Measurements from ENCODE around the gene FABP7. TPM values are rescaled to one million over a fixed set of nuclear protein-coding genes. Genes with fewer than 3 reads are reported as not detected.

The FABP7 gene
- total and polyA plus RNA-seq, 2 experiments from 2014 or later, result 6.6 to 15.7 TPM

GRCh38 chr6:122791310-122791679 is 11.8 kb downstream of the FABP7 start (continued):
- TF ChIP-seq ZNF462 (CRISPR knock-in tag; IDR thresholded peaks at IDR 0.05) (no peak), ZNF114 (CRISPR knock-in tag; IDR thresholded peaks at IDR 0.05) (no peak), ZNF331 (CRISPR knock-in tag; IDR thresholded peaks at IDR 0.05; ENCODE audit: low read depth) (no peak), EZH2phosphoT487 (IDR thresholded peaks at IDR 0.05; ENCODE audit: unreplicated experiment) (no peak), NANOG (IDR thresholded peaks at IDR 0.05; ENCODE audit: borderline replicate concordance) (no peak), REST (IDR thresholded peaks at IDR 0.05; ENCODE audit: unreplicated experiment) (no peak), EZH2 (IDR thresholded peaks at IDR 0.05; ENCODE audit: low read depth, unreplicated experiment) (no peak), ETS1 (IDR thresholded peaks at IDR 0.05) (no peak), JUNB (IDR thresholded peaks at IDR 0.05; ENCODE audit: unreplicated experiment) (no peak), STAT1 (IDR thresholded peaks at IDR 0.05; ENCODE audit: unreplicated experiment) (no peak), POLR2AphosphoS5 (IDR thresholded peaks at IDR 0.05; ENCODE audit: low read depth) (no peak)

All from GM23338 (cell line).